OCI-LY1 (cell line): ENCODE data around the gene GNPTAB.
"Not testable (repeated sequence)": the region's sequence is repeated elsewhere in the genome, so short reads cannot be mapped to it uniquely, and the experiment has no call there.

Experiments used
- H2AFZ ChIP-seq: fragments of 200-600 bp; sonication (generic), shearing (Covaris generic); 2 replicates; pipeline ENCODE4 v1.6.0; 2014; ENCODE audit warnings: antibody characterized with exemption, mild to moderate bottlenecking, low read length
- H3F3A ChIP-seq: fragments of 200-600 bp; sonication (generic), shearing (Covaris generic); 2 replicates; pipeline ENCODE4 v1.6.0; 2014; ENCODE audit warnings: mild to moderate bottlenecking, antibody characterized with exemption, low read length, moderate library complexity; ENCODE audit not compliant: insufficient read depth
- H3K27ac ChIP-seq: fragments of 200-600 bp; sonication (generic); 2 replicates; pipeline ENCODE4 v1.5.1; 2014; ENCODE audit warnings: low read length, mixed run types, mild to moderate bottlenecking, low read depth; ENCODE audit not compliant: poor library complexity, severe bottlenecking
- H3K27me3 ChIP-seq: fragments of 200-600 bp; sonication (generic); 2 replicates; pipeline ENCODE4 v1.6.0; 2014; ENCODE audit warnings: antibody characterized with exemption, mild to moderate bottlenecking, low read length, moderate library complexity; ENCODE audit not compliant: insufficient read depth
- H3K36me3 ChIP-seq: fragments of 200-600 bp; sonication (generic); 2 replicates; pipeline ENCODE4 v1.6.1; 2014; ENCODE audit warnings: mild to moderate bottlenecking, antibody characterized with exemption, low read length, moderate library complexity, mixed read lengths; ENCODE audit not compliant: insufficient read depth
- H3K4me1 ChIP-seq: fragments of 200-600 bp; sonication (generic); 2 replicates; pipeline ENCODE4 v1.5.1; 2014; ENCODE audit warnings: mild to moderate bottlenecking, low read length, moderate library complexity; ENCODE audit not compliant: insufficient read depth, severe bottlenecking
- H3K4me2 ChIP-seq: fragments of 200-600 bp; sonication (generic), shearing (Covaris generic); 2 replicates; pipeline ENCODE4 v1.6.1; 2014; ENCODE audit warnings: low read length
- H3K4me3 ChIP-seq: fragments of 200-600 bp; sonication (generic); 2 replicates; pipeline ENCODE4 v1.5.1; 2014; ENCODE audit warnings: low read length, low read depth, mild to moderate bottlenecking, mixed read lengths; ENCODE audit not compliant: poor library complexity, severe bottlenecking
- H3K79me2 ChIP-seq: fragments of 200-600 bp; shearing (Covaris generic); 2 replicates; pipeline ENCODE4 v1.6.1; 2016; ENCODE audit warnings: mixed run types, low read length, mixed read lengths; ENCODE audit not compliant: insufficient read depth
- H3K9ac ChIP-seq: fragments of 200-600 bp; sonication (generic), shearing (Covaris generic); 2 replicates; pipeline ENCODE4 v1.6.1; 2014; ENCODE audit warnings: mild to moderate bottlenecking, low read length, mixed read lengths
- H3K9me2 ChIP-seq: fragments of 200-600 bp; sonication (generic), shearing (Covaris generic); 2 replicates; pipeline ENCODE4 v1.6.1; 2014; ENCODE audit warnings: low read depth, mild to moderate bottlenecking, low read length, mixed read lengths
- H3K9me3 ChIP-seq: fragments of 200-600 bp; shearing (Covaris generic); 2 replicates; pipeline ENCODE4 v1.6.1; 2014; ENCODE audit warnings: low read length, mixed read lengths
- H4K20me1 ChIP-seq: fragments of 200-600 bp; sonication (generic), shearing (Covaris generic); 2 replicates; pipeline ENCODE4 v1.6.0; 2016; ENCODE audit warnings: mild to moderate bottlenecking, low read length; ENCODE audit not compliant: insufficient read depth
- EZH2 ChIP-seq: fragments of 200-600 bp; sonication (generic), shearing (Covaris generic); IDR thresholded peaks from 2 replicates; pipeline ENCODE4 v1.8.0; 2017; ENCODE audit warnings: borderline replicate concordance, mixed run types, mild to moderate bottlenecking, antibody characterized with exemption, low read length, moderate library complexity, mixed read lengths
- TF ChIP-seq, protein P1 (sequence below): fragments of 200-600 bp; sonication (generic), shearing (Covaris generic); IDR thresholded peaks from 2 replicates; pipeline ENCODE4 v1.5.1; 2017; ENCODE audit warnings: mild to moderate bottlenecking, antibody characterized with exemption, low read length, moderate library complexity, mixed read lengths

Gene GNPTAB

DNA sequence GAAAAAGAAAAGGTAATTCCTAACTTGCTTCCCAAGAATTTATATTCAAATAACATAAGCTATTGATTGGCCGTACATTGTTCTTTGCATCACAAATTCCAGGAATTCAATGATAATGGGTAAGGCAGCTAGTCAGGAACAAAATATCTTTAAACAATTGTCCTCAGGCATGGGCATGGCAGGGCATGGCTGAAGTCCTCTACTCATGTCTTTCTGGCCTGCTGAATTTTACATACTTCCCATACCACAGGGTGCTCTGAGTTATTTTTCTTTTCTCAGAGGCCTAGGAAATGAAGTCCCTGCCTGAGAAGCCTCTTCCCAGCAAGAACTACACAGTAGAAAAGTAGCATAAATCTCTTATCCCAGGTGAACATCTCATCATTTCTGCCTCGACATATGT lies 31.5 kb upstream of the GNPTAB start:
- H4K20me1 ChIP-seq, result no peaks in the 10 kb centered on the region
- H3K9me2 ChIP-seq, result no peaks in the 10 kb centered on the region
- no peaks in the 10 kb centered on the region for H3K79me2 ChIP-seq
- no peak overlapping the region for H3K27ac ChIP-seq
- no peaks in the 10 kb centered on the region for H3K4me1 ChIP-seq
- no peak overlapping the region for H3K4me2 ChIP-seq
- no peak overlapping the region for H3K4me3 ChIP-seq
- H3K36me3 ChIP-seq, result no peaks in the 10 kb centered on the region
- no peaks in the 10 kb centered on the region for H3F3A ChIP-seq
- TF ChIP-seq, protein P1, sequence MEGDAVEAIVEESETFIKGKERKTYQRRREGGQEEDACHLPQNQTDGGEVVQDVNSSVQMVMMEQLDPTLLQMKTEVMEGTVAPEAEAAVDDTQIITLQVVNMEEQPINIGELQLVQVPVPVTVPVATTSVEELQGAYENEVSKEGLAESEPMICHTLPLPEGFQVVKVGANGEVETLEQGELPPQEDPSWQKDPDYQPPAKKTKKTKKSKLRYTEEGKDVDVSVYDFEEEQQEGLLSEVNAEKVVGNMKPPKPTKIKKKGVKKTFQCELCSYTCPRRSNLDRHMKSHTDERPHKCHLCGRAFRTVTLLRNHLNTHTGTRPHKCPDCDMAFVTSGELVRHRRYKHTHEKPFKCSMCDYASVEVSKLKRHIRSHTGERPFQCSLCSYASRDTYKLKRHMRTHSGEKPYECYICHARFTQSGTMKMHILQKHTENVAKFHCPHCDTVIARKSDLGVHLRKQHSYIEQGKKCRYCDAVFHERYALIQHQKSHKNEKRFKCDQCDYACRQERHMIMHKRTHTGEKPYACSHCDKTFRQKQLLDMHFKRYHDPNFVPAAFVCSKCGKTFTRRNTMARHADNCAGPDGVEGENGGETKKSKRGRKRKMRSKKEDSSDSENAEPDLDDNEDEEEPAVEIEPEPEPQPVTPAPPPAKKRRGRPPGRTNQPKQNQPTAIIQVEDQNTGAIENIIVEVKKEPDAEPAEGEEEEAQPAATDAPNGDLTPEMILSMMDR, result no peak
- TF ChIP-seq EZH2, result no peak
- H3K9ac ChIP-seq, result no peak overlapping the region
- H3K27me3 ChIP-seq, result 0 out of 2 replicates have a peak, but pooled peaks cover 4% of the 10 kb centered on the region
- H3K9me3 ChIP-seq, result no peaks in the 10 kb centered on the region
- H2AFZ ChIP-seq, result no peak overlapping the region

- not testable (repeated sequence) for H3K4me1 ChIP-seq
Observed at GRCh38 chr12:101861688-101862087, 30.9 kb upstream of the GNPTAB start.

GRCh38 chr12:101859664-101860607 lies 29.2 kb upstream of the GNPTAB start:
- Histone ChIP-seq H3K4me1 (peaks cover 4% of the 10 kb centered on the region), H3K27me3 (no peaks in the 10 kb centered on the region), H3K36me3 (no peaks in the 10 kb centered on the region), H3K27ac (no peak overlapping the region), H3K4me3 (no peak overlapping the region), H3K9ac (no peak overlapping the region), H3K79me2 (no peaks in the 10 kb centered on the region), H3K9me3 (no peaks in the 10 kb centered on the region), H4K20me1 (no peaks in the 10 kb centered on the region), H2AFZ (no peak overlapping the region), H3K4me2 (no peak overlapping the region), H3K9me2 (no peaks in the 10 kb centered on the region), H3F3A (no peaks in the 10 kb centered on the region)
- TF ChIP-seq, protein P1, result no peak
- TF ChIP-seq EZH2, result no peak

More at GRCh38 chr12:101861688-101862087, 30.9 kb upstream of the GNPTAB start:
- H3K27ac ChIP-seq, H3K27me3 ChIP-seq, H2AFZ ChIP-seq, H3K9ac ChIP-seq, H3K4me2 ChIP-seq, H4K20me1 ChIP-seq, H3K4me3 ChIP-seq, H3F3A ChIP-seq, H3K9me3 ChIP-seq, H3K9me2 ChIP-seq, H3K36me3 ChIP-seq, H3K79me2 ChIP-seq: not testable (repeated sequence)
